OCI-LY3 (cell line): Measurements from ENCODE around the gene ZSCAN22.
"Not testable (repeated sequence)": the region's sequence is repeated elsewhere in the genome, so short reads cannot be mapped to it uniquely, and the experiment has no call there.

Source experiments
- CTCF ChIP-seq: fragments of 200-600, 300-600 bp; sonication (generic); IDR thresholded peaks from 2 replicates; pipeline ENCODE4 v1.5.1; 2014; ENCODE audit warnings: antibody characterized with exemption, low read length, low read depth
- EZH2phosphoT487 ChIP-seq: fragments of 200-600 bp; shearing (Covaris generic); IDR thresholded peaks from 2 replicates; pipeline ENCODE4 v1.6.1; 2018; ENCODE audit warnings: antibody characterized with exemption, mixed run types, low read depth

GRCh38 chr19:58348080-58348479, 21.3 kb downstream of the ZSCAN22 start:
- TF ChIP-seq CTCF, EZH2phosphoT487: not testable (repeated sequence)
